GM21423 (cell line): ENCODE data around the gene GIPC3.
"Not testable (repeated sequence)": the region's sequence is repeated elsewhere in the genome, so short reads cannot be mapped to it uniquely, and the experiment has no call there.

Source experiments
- ATAC-seq: cut with Tn5 transposase; IDR thresholded peaks from one replicate; pipeline ENCODE4 v1.9.1; 2021; ENCODE audit warnings: mild to moderate bottlenecking, moderate library complexity; ENCODE audit not compliant: unreplicated experiment

The GIPC3 gene

GRCh38 chr19:3575949-3576673, 9.2 kb upstream of the GIPC3 start:
- no peak for ATAC-seq

DNA sequence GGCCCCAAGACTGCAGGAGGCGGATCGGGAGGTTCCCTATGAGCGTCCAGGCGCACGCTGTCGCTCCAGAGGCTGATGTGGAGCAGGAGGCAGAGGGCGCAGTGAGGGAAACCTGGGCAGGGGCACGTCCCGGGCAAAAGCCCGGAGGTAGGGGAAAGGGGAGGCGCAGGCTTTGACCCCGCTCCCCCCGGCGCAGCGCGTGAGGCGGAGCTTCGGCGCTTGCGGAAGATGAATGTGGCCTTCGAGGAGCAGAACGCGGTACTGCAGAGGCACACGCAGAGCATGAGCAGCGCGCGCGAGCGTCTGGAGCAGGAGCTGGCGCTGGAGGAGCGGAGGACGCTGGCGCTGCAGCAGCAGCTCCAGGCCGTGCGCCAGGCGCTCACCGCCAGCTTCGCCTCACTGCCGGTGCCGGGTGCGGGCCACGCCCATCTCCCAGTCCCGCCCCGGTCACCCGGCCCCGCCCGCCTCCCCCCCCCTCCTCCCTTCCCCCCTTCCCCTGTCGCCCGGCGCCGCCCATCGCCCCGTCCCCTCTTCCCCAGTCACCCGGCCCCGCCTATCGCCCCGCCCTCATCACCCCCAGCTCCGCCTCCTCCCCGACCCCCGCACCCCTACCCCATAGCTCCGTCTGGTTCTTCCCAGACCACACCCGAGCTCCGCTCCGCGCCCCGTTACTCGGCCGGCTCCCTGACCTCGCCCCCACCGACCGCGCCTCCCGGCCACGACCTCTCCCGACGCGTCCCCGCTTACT, 8.4 kb upstream of the GIPC3 start:
- ATAC-seq = no peak

DNA sequence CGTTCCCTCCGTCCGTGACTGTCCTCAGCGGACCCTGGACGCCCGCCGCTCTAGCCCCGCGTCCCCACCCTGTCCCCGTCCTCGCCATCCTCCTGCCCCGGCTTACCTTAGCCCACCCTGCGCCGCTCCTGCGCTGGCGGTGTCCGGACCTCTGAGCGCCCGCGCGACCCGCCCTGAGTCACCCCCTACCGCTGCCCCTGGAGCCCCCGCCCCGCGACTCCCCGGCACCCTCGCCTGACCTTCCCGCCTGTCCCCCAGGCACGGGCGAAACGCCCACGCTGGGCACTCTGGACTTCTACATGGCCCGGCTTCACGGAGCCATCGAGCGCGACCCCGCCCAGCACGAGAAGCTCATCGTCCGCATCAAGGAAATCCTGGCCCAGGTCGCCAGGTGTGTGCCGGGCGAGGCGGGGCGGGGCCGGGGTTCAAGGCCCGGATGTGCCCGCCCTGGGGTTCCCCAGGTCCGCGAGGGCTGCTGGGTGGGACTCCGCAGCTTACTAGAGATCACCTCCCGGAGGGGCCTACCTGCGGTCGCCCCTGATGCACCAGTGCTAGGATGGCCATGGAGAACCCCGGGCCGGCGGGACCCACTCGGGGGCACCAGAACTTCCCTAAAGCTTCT, 7.4 kb upstream of the GIPC3 start:
- no peak for ATAC-seq

DNA sequence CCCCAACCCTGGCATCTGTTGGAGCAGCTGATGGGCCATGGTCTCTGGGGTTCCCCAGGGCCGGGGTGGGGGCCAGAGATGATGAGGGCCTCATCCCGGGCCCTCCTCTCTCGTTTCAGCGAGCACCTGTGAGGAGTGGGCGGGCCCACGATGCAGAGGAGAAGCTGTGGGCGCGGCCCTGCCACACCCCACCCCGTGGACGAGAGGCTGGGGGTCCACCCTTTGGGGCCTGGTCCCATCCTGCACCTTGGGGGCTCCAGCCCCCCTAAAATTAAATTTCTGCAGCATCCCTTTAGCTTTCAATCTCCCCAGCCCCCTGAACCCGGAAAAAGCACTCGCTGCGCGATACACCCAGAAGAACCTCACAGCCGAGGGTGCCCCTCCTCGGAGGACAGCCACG, 6.9 kb upstream of the GIPC3 start:
- ATAC-seq = no peak

DNA sequence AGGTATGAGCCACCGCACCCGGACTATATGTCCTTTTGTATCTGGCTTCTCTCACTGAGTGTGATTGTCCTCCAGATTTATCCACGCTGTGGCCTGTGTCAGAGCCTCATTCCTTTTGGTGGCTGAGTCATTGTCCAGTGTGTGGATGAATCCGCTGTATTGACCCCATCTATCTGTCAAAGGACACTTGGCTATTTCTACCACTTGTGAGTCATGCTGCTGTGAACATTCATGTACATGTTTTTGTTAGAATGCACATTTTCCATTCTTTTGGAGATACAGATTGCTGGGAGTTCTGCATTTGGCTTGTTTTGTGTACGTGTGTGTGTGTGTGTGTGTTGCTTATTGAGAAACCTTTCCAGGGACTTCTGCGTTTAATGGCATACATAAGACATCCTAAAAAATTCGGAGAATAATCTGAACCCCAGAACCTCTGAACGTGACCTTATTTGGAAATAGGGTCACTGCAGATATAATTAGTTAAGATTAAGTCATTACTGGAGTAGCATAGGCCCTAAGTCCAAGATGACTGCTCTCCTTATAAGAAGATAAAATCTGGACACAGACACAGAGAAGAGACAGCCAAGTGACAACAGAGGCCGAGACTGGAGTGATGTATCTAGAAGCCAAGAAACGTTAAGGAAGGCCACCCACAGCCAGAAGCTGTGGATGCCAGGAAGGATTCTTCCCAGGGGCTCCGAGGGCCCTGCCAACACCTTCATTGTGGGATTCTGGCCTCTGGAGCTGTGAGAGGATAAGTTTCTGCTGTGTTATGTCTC, 4.9 kb upstream of the GIPC3 start:
- ATAC-seq = no peak

DNA sequence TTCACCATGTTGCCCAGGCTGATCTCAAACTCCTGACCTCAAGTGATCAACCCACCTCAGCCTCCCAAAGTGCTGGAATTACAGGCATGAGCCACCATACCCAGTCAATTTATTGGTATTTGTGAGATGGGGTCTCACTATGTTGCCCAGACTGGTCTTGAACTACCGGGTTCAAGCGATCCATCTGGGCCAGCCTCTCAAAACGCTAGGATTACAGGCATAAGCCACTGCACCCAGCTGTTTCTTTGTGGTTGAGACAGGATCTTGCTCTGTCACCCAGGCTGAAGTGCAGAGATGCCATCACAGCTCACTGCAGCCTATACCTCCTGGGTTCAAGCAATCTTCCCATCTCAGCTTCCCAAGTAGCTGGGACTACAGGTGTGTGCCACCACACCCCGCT, 3.5 kb upstream of the GIPC3 start:
- not testable (repeated sequence) for ATAC-seq

DNA sequence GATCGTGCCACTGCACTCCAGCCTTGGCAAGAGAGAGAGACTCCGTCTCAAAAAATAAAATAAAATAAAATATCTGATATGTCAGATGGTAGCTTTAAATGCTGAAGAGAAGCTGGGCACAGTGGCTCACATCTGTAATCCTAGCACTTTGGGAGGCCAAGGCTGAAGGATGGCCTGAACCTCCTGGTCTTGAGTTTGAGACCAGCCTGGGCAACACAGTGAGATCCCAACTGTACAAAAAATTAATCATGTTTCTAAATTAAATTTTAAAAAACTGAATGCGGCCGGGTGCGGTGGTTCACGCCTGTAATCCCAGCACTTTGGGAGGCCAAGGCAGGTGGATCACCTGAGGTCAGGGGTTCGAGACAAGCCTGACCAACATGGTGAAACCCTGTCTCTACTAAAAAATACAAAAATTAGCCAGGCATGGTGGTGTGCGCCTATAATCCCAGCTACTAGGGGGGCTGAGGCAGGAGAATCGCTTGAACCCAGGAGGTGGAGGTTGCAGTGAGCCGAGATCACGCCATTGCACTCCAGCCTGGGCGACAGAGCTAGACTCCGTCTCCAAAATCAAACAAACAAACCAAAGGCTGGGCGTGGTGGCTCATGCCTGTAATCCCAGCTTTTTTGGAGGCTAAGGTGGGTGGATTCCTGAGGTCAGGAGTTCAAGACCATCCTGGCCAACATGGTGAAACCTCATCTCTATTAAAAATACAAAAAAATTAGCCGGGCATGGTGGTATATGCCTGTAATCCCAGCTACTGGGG, 1.1 kb upstream of the GIPC3 start:
- ATAC-seq = not testable (repeated sequence)

DNA sequence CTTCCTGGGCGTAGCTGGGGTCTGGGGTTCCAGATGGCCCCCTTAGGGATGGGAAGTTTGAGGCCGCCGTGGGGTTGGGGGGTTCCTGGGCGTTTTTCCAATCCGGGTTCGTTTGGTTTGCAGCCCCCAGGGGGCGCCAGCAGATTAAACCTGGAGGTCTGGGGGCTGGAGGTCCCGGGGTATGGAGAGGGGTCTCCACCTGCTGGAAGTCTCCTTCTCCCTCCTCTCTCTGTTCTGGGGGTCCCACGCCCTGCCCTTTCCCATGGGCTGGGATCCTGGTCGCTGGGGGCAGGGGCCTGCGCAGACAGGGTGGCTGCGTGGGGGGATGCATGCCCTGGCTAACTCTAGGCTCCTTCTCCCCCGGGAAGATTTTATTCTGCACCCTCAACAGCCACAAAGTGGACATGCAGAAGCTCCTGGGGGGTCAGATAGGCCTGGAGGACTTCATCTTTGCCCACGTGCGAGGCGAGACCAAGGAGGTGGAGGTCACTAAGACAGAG, 899 bp downstream of the GIPC3 start:
- no peak for ATAC-seq

GRCh38 chr19:3586707-3587346, 1.5 kb downstream of the GIPC3 start:
- no peak for ATAC-seq

DNA sequence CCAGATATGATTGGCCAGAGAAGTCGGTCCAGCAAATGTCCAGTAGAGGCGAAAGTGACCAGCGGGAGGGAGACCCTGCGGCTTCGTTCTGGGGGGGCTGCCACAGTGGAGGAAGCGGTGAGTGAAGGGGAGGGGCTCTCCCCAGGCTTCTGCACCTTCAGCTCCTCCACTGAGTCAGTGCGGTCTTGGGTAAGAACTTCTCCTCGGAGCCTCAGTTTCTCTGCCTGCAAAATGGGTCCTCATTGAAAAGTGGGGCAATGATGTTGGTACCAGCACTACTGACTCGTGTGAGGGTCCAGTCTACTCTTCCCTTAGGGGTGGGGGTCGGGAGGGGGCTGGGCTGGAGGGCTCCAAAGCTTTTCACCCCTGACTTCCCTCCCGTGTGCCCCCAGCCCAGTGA, 4.2 kb downstream of the GIPC3 start:
- no peak for ATAC-seq

DNA sequence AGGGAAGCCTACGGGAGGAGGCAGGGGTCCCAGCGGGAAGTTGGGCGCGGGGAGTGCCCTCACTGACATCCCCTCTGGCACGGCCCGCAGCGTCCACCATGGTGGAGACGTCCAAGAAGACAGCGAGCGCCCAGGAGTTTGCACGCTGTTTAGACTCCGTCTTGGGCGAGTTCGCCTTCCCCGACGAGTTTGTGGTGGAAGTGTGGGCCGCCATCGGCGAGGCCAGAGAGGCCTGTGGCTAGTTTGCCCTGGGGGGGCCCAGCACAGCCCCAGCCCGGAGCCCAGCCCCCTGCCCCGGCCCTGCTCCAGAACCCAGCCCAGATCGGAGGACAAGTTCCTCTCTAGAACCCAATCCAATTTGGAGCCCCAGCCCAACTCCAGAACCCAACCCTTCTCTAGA, 4.7 kb downstream of the GIPC3 start:
- ATAC-seq = no peak

DNA sequence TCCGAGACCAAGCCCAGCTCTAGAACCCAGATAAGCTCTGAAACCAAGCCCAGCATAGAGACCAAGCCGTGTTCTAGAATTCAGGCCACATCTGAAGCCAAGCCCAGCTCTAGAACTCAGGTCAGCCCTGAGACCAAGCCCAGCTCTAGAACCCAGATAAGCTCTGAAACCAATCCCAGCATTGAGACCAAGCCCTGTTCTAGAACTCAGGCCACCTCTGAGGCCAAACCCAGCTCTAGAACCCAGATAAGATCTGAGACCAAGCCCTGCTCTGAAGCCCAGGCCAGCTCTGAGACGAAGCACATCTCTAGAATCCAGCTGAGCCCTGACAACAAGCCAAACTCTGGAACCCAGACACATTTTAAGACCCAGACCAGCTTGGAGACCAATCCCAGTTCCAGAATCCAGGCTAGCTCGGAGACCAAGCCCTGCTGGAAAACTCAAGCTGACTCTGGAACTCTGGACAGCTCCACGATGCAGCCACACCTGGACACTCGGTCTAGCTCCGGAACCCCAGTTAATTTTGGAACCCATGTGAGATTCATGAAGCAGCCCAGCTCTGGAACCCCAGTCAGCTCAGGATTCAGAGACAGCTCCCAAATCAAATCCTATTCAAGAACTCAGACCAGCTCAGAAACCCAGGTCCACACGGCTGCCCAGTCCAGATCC, 5.8 kb downstream of the GIPC3 start:
- ATAC-seq = no peak

GRCh38 chr19:3591876-3592613, 6.8 kb downstream of the GIPC3 start:
- no peak for ATAC-seq

- ATAC-seq = no peak
Observed at GRCh38 chr19:3593156-3593555, 7.9 kb downstream of the GIPC3 start.

- no peak for ATAC-seq
Observed at GRCh38 chr19:3595521-3596061, 10.3 kb downstream of the GIPC3 start.

- no peak for ATAC-seq
Observed at GRCh38 chr19:3599776-3600187, 14.5 kb downstream of the GIPC3 start.

DNA sequence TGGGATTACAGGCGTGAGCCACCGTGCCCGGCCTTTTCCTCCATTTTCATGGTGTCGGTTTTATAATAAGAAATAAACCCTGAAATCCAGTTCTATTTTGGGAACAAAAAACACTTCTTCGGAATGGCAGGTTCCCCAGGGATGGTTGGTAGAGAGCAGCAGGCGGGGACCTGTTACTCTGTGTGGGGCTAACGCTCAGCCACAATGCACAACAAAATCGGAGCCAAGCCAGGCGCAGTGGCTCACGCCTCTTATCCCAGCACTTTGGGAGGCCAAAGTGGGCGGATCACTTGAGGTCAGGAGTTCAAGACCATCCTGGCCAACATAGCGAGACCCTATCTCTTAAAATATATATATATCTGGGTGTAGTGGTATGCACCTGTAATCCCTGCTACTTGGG, 15.7 kb downstream of the GIPC3 start:
- ATAC-seq = no peak

DNA sequence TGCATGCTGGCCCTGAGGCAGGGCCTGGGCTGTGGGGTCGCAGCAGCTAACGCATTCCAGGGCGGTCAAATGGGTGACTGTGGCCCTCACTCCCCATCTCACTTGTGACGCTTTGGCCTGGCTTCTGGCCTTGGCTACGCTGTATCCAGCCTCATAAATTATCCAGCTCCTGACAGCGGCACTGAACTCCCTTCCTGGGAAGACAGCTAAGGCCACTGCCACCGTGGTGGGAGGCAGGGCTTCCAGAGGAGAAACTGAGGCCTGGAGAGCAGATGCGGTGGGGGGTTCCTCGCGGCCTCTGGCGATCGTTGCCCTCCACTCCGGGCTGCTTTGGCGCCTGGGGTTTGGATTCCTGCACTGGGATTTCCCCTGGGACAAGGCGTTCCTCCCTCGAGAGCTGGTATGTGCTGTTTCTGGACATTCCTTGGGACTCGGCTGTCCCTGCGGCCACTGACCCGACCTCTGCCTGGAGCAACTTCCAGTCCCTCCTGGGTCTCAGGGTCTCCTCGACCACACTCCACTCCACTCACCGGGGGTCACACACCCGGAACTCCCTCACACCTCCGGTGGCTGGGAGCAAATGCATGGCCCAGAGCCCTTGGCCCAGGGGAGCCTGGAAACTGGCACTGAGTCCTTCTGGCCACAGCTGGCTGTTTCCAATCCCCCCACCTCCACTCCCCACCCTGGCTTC, 18.0 kb downstream of the GIPC3 start:
- no peak for ATAC-seq
